Endothelial cell of umbilical vein (primary cell): ENCODE measurements around the gene HOXD3. TPM values are rescaled to one million over a fixed set of nuclear protein-coding genes. Genes with fewer than 3 reads are reported as not detected.
A peak's percentile ranks its signal among the peaks of the same experiment; 100 is the strongest.

ENCODE experiments used
- BruUV-seq: library from RNA; stranded (reverse); fragments of 400-500 nt; replicated peaks from 2 replicates; lab custom pipeline; 2021; lab: Mats Ljungman, UMichigan
- CTCF ChIA-PET: fragments of 300-600, 350-600 bp; sonication (Branson Sonifier 250); formaldehyde crosslinking; loops from one replicate; lab custom pipeline; 2021; ENCODE audit warnings: antibody characterized with exemption, inconsistent platforms; lab: Charles Lee
- POLR2A ChIA-PET: fragments of 300-600, 350-600 bp; sonication (Branson Sonifier 250); formaldehyde crosslinking; loops from one replicate; lab custom pipeline; 2021; ENCODE audit warnings: antibody characterized with exemption, inconsistent platforms; lab: Charles Lee
- DNase-seq: peaks from one replicate; pipeline ENCODE4 v3.0.0-alpha.2; 2011; ENCODE audit warnings: low read depth, low spot score
- FAIRE-seq: peaks from 2 replicates; lab custom pipeline; 2011; peaks lifted over from hg19 to GRCh38; lab: Jason Lieb, UNC
- H2AFZ ChIP-seq: 2 replicates; pipeline ENCODE4 v1.6.0; 2012; ENCODE audit warnings: low read depth, low read length, control low read depth, inconsistent platforms
- H3K27ac ChIP-seq: 2 replicates; pipeline ENCODE4 v1.5.1; 2011; ENCODE audit warnings: low read depth, mild to moderate bottlenecking, control low read depth, low read length, moderate library complexity; ENCODE audit not compliant: insufficient read depth
- H3K27me3 ChIP-seq, 2 experiments: 2 replicates each; pipeline versions ENCODE4 v1.6.0 to v1.6.1; 2011; ENCODE audit warnings: low read length in 2 of 2, mixed read lengths in 1 of 2; ENCODE audit not compliant: control insufficient read depth in 2 of 2, insufficient read depth in 2 of 2
- H3K36me3 ChIP-seq, 2 experiments: 2 replicates in 1 of 2; 3 replicates in 1 of 2; pipeline ENCODE4 v1.5.1; 2011; ENCODE audit warnings: low read length in 2 of 2, mild to moderate bottlenecking in 1 of 2, moderate library complexity in 1 of 2; ENCODE audit not compliant: control insufficient read depth in 2 of 2, insufficient read depth in 2 of 2; ENCODE audit errors: extremely low read depth in 1 of 2
- H3K4me1 ChIP-seq: 3 replicates; pipeline ENCODE4 v1.5.1; 2011; ENCODE audit warnings: mild to moderate bottlenecking, low read length; ENCODE audit not compliant: control insufficient read depth, insufficient read depth; ENCODE audit errors: extremely low read depth
- H3K4me2 ChIP-seq: 2 replicates; pipeline ENCODE4 v1.6.1; 2011; ENCODE audit warnings: low read length, control low read depth, mixed read lengths; ENCODE audit not compliant: insufficient read depth
- H3K4me3 ChIP-seq, 3 experiments: fragments of 200-600 bp in 1 of 3; sonication (generic), shearing (Covaris generic) in 1 of 3; replicated peaks in 1 of 3; 2 replicates each; pipeline ENCODE4 v1.5.1; 2011 to 2016; ENCODE audit warnings: control low read depth in 3 of 3, low read length in 3 of 3, mild to moderate bottlenecking in 2 of 3, inconsistent platforms in 1 of 3, low read depth in 1 of 3, moderate library complexity in 1 of 3; ENCODE audit not compliant: insufficient read depth in 1 of 3
- H3K79me2 ChIP-seq: 2 replicates; pipeline ENCODE4 v1.6.0; 2012; ENCODE audit warnings: low read length, inconsistent platforms; ENCODE audit not compliant: control insufficient read depth, insufficient read depth
- H3K9ac ChIP-seq: replicated peaks from 2 replicates; pipeline ENCODE3; 2011; ENCODE audit warnings: low read length, control low read depth; ENCODE audit not compliant: insufficient read depth; ENCODE audit errors: extremely low read depth
- H3K9me1 ChIP-seq: replicated peaks from 3 replicates; pipeline ENCODE4 v1.6.0; 2011; ENCODE audit warnings: mild to moderate bottlenecking, low read length; ENCODE audit not compliant: control insufficient read depth, insufficient read depth; ENCODE audit errors: extremely low read depth
- H3K9me3 ChIP-seq: replicated peaks from 2 replicates; pipeline ENCODE4 v1.5.1; 2012; ENCODE audit warnings: low read length, inconsistent platforms; ENCODE audit not compliant: control insufficient read depth, insufficient read depth
- H4K20me1 ChIP-seq: replicated peaks from 2 replicates; pipeline ENCODE3; 2011; ENCODE audit warnings: mild to moderate bottlenecking, low read length; ENCODE audit not compliant: control insufficient read depth, insufficient read depth; ENCODE audit errors: extremely low read depth
- FOS ChIP-seq: IDR thresholded peaks from 2 replicates; pipeline ENCODE4 v1.6.1; 2011; ENCODE audit warnings: mild to moderate bottlenecking, low read length, moderate library complexity, borderline replicate concordance; ENCODE audit not compliant: insufficient read depth
- GATA2 ChIP-seq: IDR thresholded peaks from 2 replicates; pipeline ENCODE4 v1.7.0; 2011; ENCODE audit warnings: low read depth, mild to moderate bottlenecking, moderate library complexity, mixed read lengths, low read length; ENCODE audit not compliant: insufficient read length, insufficient read depth
- JUN ChIP-seq: IDR thresholded peaks from 2 replicates; pipeline ENCODE4 v1.6.1; 2011; ENCODE audit warnings: borderline replicate concordance, low read depth; ENCODE audit not compliant: insufficient read length, insufficient read depth
- POLR2A ChIP-seq: IDR thresholded peaks from 2 replicates; pipeline ENCODE4 v1.6.1; 2012; ENCODE audit warnings: low read depth, mild to moderate bottlenecking, control low read depth, low read length
- POLR2AphosphoS5 ChIP-seq: IDR thresholded peaks from 2 replicates; pipeline ENCODE4 v1.6.1; 2012; ENCODE audit warnings: low read depth, mild to moderate bottlenecking, control low read depth, low read length, moderate library complexity; ENCODE audit not compliant: insufficient read depth
- dilution Hi-C: fragments of 300-500 bp; cut with MboI; formaldehyde crosslinking; loops from one replicate; pipeline ENCODE4 v1.15.0; 2019; ENCODE audit warnings: low sequenced_read_pairs; ENCODE audit not compliant: extremely low pct_ligation_motif_present
- intact Hi-C: fragments of 100-400 bp; cut with micrococcal nuclease; formaldehyde crosslinking; loops from one replicate; pipeline ENCODE4 v1.10.0; 2022
- polyA plus RNA-seq, 4 experiments: library from polyadenylated mRNA; depleted of rRNA in 3 of 4; stranded (reverse) in 3 of 4; unstranded in 1 of 4; fragments of >200 nt; gene quantifications; 2 replicates each; pipeline versions ENCODE4 v1.2.1 to v1.2.3, GENCODE V29; 2011 to 2012; ENCODE audit warnings: missing spikeins in 1 of 4
- total RNA-seq: library from RNA; stranded (reverse); gene quantifications from 2 replicates; pipeline ENCODE4 v1.2.3, GENCODE V29; 2021
- TF ChIP-seq, protein P1 (sequence below): IDR thresholded peaks from 2 replicates; pipeline ENCODE4 v1.6.1; 2011; ENCODE audit not compliant: insufficient read depth, insufficient read length
- TF ChIP-seq, protein P2 (sequence below), 2 donors: IDR thresholded peaks; 1 replicate in 1 of 2; 2 replicates in 1 of 2; pipeline ENCODE4 v1.5.1; 2011; ENCODE audit warnings: low read length in 2 of 2, mild to moderate bottlenecking in 2 of 2, moderate library complexity in 2 of 2, control low read depth in 1 of 2, inconsistent platforms in 1 of 2, low read depth in 1 of 2; ENCODE audit not compliant: insufficient read depth in 1 of 2; ENCODE audit errors: extremely low read depth in 1 of 2

Gene HOXD3
- total and polyA plus RNA-seq, 2 donors (not counting 3 experiments of a cell fraction or from before 2014, with no cell fraction given): 2.9 to 20.9 TPM

DNA sequence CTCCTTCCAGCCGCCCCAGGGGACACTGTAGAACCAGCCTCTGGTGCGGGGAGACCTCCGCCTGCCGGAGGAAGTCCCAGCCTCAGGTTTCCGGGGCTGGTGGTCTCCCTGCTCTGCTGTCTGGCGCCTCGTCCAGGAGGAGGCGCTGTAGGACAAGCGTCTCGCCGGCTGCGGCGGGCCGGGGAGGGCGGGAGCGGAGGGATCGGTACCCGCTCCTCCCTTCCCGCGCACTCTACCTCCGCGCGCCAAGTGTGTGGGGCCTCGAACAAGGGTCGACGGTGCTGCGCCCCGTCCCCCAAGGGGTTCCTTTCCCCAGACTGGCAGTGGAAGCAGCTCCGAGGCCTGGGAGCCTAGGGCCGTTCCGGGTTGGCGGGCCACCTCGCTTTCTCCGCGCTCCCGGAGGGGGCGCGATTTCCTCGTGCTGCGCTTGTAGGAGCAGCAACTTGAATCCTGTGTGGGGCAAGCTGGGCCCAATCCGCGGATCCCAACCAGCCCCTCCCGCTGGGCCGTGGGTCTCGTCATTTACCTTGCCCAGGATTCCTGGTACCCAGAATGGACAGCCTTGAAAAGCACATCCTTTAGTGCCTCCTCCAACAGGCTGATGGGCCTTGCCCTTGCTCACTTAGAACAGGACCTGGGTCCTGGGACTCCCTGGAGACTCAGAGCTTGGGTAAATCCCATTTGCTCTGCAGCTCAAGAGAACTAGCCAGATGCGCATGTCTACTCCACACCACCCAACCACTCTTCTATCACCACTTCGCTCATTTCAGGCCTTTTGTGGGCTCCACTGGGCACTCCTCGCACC lies 16.4 kb upstream of the HOXD3 start:
- Histone ChIP-seq H3K4me3 (peak overlapping the region; percentile 16 to 51 (median 39)), H3K36me3 (no peaks in the 10 kb centered on the region), H3K4me2 (peak overlapping the region; percentile 23), H3K9ac (peak overlapping the region; percentile 33), H3K79me2 (peaks cover 76% of the 10 kb centered on the region), H3K4me1 (peaks cover 30% of the 10 kb centered on the region), H3K27ac (peak overlapping the region; percentile 56), H4K20me1 (no peaks in the 10 kb centered on the region), H3K27me3 (no peaks in the 10 kb centered on the region), H3K9me1 (no peaks in the 10 kb centered on the region), H2AFZ (peak overlapping the region; percentile 68), H3K9me3 (no peaks in the 10 kb centered on the region)
- dilution Hi-C loops: loop anchor here (25.0 kb wide), 1 partner anchor 497 kb away; no protein-coding TSS in a partner anchor
- DNase-seq (peak; percentile 82), FAIRE-seq (peak; percentile 52)
- ChIA-PET CTCF (interaction anchor here (0.6 to 9.3 kb wide), 54 partner anchors 10 to 1173 kb away, joined by 3 to 338 read pairs (median 4); partner anchors contain the start of genes HOXD1, HOXD8 and MTX2), POLR2A (interaction anchor here (0.9 to 2.5 kb wide), 3 partner anchors 47 to 413 kb away, joined by 3 to 13 read pairs (median 3); no protein-coding TSS in a partner anchor)
- BruUV-seq: no TSS peak
- TF ChIP-seq JUN (no peak), POLR2AphosphoS5 (peak; percentile 75), FOS (no peak), GATA2 (no peak), POLR2A (peak; percentile 58)
- TF ChIP-seq, protein P1, sequence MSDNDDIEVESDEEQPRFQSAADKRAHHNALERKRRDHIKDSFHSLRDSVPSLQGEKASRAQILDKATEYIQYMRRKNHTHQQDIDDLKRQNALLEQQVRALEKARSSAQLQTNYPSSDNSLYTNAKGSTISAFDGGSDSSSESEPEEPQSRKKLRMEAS: peak; percentile 23
- TF ChIP-seq, protein P2, sequence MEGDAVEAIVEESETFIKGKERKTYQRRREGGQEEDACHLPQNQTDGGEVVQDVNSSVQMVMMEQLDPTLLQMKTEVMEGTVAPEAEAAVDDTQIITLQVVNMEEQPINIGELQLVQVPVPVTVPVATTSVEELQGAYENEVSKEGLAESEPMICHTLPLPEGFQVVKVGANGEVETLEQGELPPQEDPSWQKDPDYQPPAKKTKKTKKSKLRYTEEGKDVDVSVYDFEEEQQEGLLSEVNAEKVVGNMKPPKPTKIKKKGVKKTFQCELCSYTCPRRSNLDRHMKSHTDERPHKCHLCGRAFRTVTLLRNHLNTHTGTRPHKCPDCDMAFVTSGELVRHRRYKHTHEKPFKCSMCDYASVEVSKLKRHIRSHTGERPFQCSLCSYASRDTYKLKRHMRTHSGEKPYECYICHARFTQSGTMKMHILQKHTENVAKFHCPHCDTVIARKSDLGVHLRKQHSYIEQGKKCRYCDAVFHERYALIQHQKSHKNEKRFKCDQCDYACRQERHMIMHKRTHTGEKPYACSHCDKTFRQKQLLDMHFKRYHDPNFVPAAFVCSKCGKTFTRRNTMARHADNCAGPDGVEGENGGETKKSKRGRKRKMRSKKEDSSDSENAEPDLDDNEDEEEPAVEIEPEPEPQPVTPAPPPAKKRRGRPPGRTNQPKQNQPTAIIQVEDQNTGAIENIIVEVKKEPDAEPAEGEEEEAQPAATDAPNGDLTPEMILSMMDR (IDR thresholded peaks at IDR 0.05; ENCODE audit: extremely low read depth in 1 of 2, insufficient read depth in 1 of 2, low read depth in 1 of 2, low read length in 2 of 2): peak; percentile 80 to 83
- intact Hi-C loops: loop anchor here (1.0 to 2.0 kb wide), 9 partner anchors 38 to 512 kb away; partner anchors contain the start of genes HOXD1 and MTX2
